HG02973 (cell line): ENCODE measurements around the gene EPN2.

Experiments
- ATAC-seq: cut with Tn5 transposase; IDR thresholded peaks from one replicate; pipeline ENCODE4 v1.9.1; 2021; ENCODE audit warnings: moderate library complexity; ENCODE audit not compliant: unreplicated experiment

The EPN2 gene

GRCh38 chr17:19327031-19327783 is 90.0 kb downstream of the EPN2 start:
- ATAC-seq: no peak

DNA sequence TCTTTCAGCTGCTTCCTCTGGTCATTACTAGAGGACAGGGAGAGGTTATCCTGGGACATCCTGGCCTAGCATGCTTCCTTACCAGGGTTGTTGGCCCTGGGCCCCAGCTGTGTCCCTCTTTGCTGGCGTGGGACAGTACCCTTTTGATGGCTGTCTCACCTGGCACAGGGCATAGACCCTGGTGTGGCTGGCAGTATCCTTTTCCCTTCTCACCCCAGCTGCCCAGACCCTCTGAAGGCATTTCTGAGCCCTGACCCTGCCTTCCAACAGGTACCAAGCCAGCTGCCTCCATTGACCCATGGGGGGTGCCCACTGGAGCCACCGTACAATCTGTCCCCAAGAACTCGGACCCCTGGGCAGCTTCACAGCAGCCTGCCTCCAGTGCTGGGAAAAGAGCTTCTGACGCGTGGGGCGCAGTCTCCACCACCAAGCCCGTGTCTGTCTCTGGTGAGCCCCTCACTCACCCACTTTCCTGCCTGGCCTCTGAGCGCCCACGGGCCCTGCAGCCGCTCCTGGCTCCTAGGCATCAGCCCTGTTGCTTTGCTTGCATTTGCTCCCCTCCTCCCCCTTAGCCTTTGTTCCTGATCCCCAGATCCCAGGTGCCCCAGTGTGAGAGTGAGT is 91.4 kb downstream of the EPN2 start:
- no peak for ATAC-seq

- no peak for ATAC-seq
These were observed 92.0 kb downstream of the EPN2 start for GRCh38 chr17:19329136-19329535.

DNA sequence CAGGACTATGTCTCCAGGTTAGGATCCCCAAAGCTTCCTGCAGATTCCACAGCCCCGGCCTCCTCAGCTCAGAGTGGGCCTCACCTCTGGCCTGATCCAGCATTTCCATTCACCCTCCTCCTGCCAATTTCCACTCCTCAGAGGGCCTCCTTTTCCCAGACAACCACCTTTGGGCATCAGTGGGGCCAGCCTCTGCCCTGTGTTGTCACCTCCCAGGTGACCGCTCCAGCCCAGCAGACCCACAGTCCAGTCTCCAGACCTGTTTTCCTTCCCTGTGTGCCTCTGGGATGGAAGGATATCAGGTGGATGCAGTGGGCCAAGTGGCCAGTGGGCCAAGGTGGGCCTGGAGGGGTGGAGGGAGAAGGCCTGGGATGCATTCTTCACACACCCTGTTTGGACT is 92.7 kb downstream of the EPN2 start:
- no peak for ATAC-seq

- no peak for ATAC-seq
These were observed 93.1 kb downstream of the EPN2 start for GRCh38 chr17:19330271-19330670.

GRCh38 chr17:19331134-19331533 is 94.0 kb downstream of the EPN2 start:
- ATAC-seq: no peak

- no peak for ATAC-seq
These were observed 94.5 kb downstream of the EPN2 start for GRCh38 chr17:19331543-19332245.

- no peak for ATAC-seq
These were observed 95.4 kb downstream of the EPN2 start for GRCh38 chr17:19332371-19333131.

DNA sequence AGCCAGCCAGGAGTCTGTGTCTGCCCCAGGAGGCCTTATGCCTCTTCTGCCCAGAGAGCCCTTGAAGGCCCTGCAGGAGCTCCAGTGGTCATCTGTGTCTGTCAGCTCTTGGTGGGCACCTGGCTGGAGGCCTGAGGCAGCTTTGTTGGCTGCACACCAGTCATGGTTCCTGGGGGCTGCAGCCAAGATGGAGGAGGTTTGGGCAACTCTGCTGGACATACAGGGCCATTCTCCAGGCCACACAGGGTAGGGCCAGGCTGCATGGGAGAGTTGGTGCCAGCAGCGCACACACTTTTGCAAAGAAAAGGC is 95.9 kb downstream of the EPN2 start:
- ATAC-seq: no peak

DNA sequence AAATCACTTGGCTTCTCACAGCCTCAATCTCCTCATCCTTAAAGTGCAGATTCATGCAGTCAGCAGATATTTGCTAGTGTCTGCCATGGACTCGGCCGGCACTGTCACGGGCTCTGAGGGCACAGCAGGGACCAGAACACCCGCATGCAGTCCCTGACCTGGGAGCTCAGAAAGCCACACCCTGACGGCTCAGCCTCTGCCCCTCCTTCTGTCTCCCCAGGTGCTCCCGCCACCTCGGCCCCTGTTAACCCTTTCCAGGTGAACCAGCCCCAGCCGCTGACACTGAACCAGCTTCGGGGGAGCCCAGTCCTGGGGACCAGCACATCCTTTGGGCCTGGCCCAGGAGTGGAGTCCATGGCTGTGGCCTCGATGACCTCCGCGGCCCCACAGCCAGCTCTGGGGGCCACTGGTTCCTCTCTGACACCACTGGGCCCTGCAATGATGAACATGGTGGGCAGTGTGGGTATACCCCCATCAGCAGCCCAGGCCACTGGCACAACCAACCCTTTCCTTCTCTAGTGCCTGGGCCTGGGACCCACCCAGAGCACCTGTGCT is 96.6 kb downstream of the EPN2 start:
- ATAC-seq: no peak

DNA sequence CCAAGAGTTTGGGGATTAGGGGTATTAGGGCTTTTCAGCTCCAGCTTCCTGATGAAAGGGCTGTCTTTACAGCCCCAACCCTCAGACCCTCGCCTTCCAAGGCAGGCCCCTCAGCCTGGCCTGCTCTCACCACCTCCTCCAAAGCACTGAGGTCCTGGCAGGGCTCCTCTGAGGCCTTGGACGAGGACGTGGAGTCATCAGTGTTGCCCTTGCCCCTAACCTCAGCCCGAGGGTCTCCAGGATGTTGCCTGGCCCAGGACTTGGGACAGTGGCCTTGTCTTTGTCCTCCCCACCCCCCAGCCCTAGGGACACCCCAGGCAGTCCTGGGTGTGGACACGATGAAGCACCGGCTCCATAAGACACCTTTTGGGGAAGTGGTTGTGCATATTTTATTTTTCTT is 97.2 kb downstream of the EPN2 start:
- no peak for ATAC-seq

- no peak for ATAC-seq
These were observed 98.9 kb downstream of the EPN2 start for GRCh38 chr17:19335951-19336631.

- no peak for ATAC-seq
These were observed 100.0 kb downstream of the EPN2 start for GRCh38 chr17:19336938-19337711.

DNA sequence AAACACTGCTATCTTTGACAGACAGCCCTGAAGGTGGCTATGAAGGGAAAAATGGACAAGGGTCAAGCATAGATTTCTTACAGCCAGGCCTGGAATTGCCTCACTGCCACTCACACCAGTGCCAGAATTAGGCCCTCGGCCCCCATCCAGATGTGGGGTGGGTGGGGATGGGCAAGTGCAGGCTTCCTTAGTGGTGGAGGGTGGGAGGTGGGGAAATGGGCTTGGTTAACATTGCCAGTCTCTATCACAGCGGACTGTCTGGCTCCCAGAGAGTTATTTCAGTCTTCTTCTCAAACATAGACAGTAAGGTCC is 100.5 kb downstream of the EPN2 start:
- no peak for ATAC-seq

DNA sequence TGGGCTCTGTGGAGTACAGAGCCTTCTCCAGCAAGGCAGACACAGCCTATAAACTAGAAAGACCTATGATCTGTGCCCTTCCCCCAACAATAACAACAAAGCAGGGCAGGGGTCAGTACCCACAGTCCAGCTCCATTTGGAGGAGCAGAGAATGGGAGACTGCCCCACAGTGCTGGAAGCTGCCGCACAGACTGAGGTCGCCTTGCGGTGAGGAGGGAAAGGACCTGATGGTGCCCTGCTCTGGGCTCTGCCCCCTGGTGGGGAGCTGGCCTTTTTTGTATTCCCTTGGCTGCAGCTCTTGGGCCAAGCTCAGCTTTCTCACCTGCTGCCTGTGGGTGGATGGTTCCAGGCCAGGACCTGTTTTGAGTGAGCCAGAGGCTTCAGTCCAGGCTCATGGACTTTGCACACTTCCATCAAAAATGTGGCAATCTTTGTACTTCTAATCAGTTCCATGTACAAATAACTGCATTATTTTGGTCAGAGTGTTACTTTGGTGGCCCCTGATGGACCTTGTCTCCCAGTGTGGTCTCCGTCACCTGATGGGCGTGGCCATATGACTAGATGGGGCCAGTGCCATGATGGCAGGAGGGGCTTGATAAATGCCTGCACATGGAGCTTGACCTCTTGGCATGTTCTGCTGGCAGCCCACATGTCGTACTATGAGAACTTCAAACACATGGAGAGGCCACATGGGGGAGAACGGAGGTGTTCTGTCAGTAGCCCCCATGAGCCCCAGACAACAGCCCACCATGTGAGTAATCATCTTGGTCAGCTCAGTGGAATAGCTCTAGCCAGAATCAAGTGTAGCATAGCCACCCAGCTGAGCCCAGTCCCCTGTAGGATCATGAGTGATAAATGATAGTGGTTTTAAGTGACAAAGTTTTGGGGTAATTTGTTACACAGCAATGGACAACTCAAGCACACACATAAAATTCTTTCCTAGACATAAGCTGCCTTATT is 101.1 kb downstream of the EPN2 start:
- no peak for ATAC-seq

- no peak for ATAC-seq
These were observed 102.2 kb downstream of the EPN2 start for GRCh38 chr17:19339341-19339815.

DNA sequence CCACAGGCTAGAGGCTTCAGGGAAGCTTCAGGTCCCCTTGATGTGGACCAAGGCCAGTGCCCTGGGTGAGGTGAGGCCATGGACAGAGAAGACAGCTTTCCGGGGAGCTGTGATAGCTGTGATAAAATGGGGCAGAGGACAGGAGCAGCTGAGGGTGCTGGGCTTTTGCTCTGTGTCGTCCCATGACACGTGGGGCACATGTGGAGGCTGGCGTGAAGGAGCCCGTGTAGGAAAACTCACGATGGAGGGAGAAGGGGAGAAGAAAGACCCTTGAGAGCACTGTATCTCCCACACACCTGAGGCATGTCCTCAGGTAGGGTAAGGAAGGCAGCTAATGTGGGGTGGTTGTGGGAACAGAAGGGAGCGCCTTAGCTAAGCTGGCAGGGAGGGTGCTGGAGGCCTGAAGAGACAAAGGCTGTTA is 104.1 kb downstream of the EPN2 start:
- ATAC-seq: no peak

GRCh38 chr17:19341641-19342610 is 104.8 kb downstream of the EPN2 start:
- ATAC-seq: no peak
